K562 (cell line): ENCODE data around the gene SLC4A2. TPM values are rescaled to one million over a fixed set of nuclear protein-coding genes. Genes with fewer than 3 reads are reported as not detected.
A peak's percentile ranks its signal among the peaks of the same experiment; 100 is the strongest.

ENCODE experiments used
- FOXP1 ChIP-seq: sonication (generic); formaldehyde crosslinking; IDR thresholded peaks from 2 replicates; pipeline ENCODE4 v1.8.0; 2022; ENCODE audit warnings: mild to moderate bottlenecking, missing genetic modification reagents
- GTF2F1 ChIP-seq: IDR thresholded peaks from 2 replicates; pipeline ENCODE4 v1.6.1; 2011; ENCODE audit warnings: low read depth, low read length, improper control_type of control experiment
- HEY1 ChIP-seq: fragments of 250-450 bp; sonication (Bioruptor Pico); IDR thresholded peaks from 2 replicates; pipeline ENCODE4 v1.5.0; 2020; ENCODE audit warnings: mild to moderate bottlenecking, moderate library complexity, borderline replicate concordance
- HNRNPL ChIP-seq: fragments of 200-400 bp; formaldehyde crosslinking; IDR thresholded peaks from 2 replicates; pipeline ENCODE4 v1.6.1; 2017; ENCODE audit warnings: low read depth, mild to moderate bottlenecking, low read length
- ILK ChIP-seq: fragments of 450-650 bp; IDR thresholded peaks from 2 replicates; pipeline ENCODE4 v1.6.1; 2016; ENCODE audit warnings: missing genetic modification characterization, low read depth, mild to moderate bottlenecking, missing compliant biosample characterization, moderate library complexity, borderline replicate concordance
- MAFF ChIP-seq: IDR thresholded peaks from 2 replicates; pipeline ENCODE4 v1.6.1; 2012; ENCODE audit warnings: low read length, improper control_type of control experiment
- MAFG ChIP-seq: fragments of 450-650 bp; conservative IDR thresholded peaks from 2 replicates; pipeline ENCODE4 v1.6.1; 2016; ENCODE audit warnings: missing genetic modification characterization, missing compliant biosample characterization
- NBN ChIP-seq: fragments of 450-650 bp; IDR thresholded peaks from 2 replicates; pipeline ENCODE4 v1.6.1; 2016; ENCODE audit warnings: low read depth, mild to moderate bottlenecking
- SIX5 ChIP-seq, 2 experiments: IDR thresholded peaks; 2 replicates each; pipeline ENCODE4 v1.6.1; 2011; ENCODE audit warnings: low read length in 2 of 2, borderline replicate concordance in 1 of 2, low read depth in 1 of 2, mild to moderate bottlenecking in 1 of 2, moderate library complexity in 1 of 2; ENCODE audit not compliant: insufficient read depth in 1 of 2
- TAL1 ChIP-seq: fragments of 450-650 bp; IDR thresholded peaks from 2 replicates; pipeline ENCODE4 v1.6.1; 2016; ENCODE audit warnings: mild to moderate bottlenecking
- ZNF217 ChIP-seq: sonication (generic); formaldehyde crosslinking; IDR thresholded peaks from 2 replicates; pipeline ENCODE4 v1.8.0; 2022; ENCODE audit warnings: mild to moderate bottlenecking, missing genetic modification reagents
- ZNF584 ChIP-seq: fragments of 200-800 bp; sonication (Bioruptor generic); IDR thresholded peaks from 2 replicates; pipeline ENCODE4 v1.6.1; 2016; ENCODE audit warnings: low read depth, mild to moderate bottlenecking, missing genetic modification characterization, missing compliant biosample characterization
- polyA plus RNA-seq, 8 experiments: library from polyadenylated mRNA; depleted of rRNA in 4 of 8; stranded (reverse) in 5 of 8; unstranded in 3 of 8; fragments of >200 nt; fragmentation: Nextera tagmentation in 2 of 8; fragmentation: Illumina TruSeq in 1 of 8; extraction: Ambion mirVana in 2 of 8; extraction: Trizol in 1 of 8; gene quantifications; 2 replicates each; pipeline versions ENCODE4 v1.2.1 to v1.2.3, GENCODE V29; 2011 to 2014; ENCODE audit warnings: inconsistent platforms in 1 of 8, missing spikeins in 1 of 8
- total RNA-seq, 7 experiments: library from RNA; depleted of rRNA in 6 of 7; stranded (reverse); fragments of >200 nt in 6 of 7; fragmentation: Illumina TruSeq in 2 of 7; extraction: Trizol in 2 of 7; gene quantifications; 2 replicates each; pipeline versions ENCODE4 v1.2.1 to v1.2.3, GENCODE V29; 2011 to 2021; ENCODE audit warnings: low replicate concordance in 1 of 7
- TF ChIP-seq, protein P1 (sequence below): sonication (generic); formaldehyde crosslinking; IDR thresholded peaks from 2 replicates; pipeline ENCODE4 v1.4.0; 2020; ENCODE audit warnings: mild to moderate bottlenecking, missing genetic modification reagents
- TF ChIP-seq, protein P2 (sequence below): sonication (generic); formaldehyde crosslinking; IDR thresholded peaks from 2 replicates; pipeline ENCODE4 v1.9.0; 2022; ENCODE audit warnings: mild to moderate bottlenecking, missing genetic modification reagents
- TF ChIP-seq, protein P3 (sequence below), 2 experiments: fragments of 450-650 bp; IDR thresholded peaks; 2 replicates each; pipeline ENCODE4 v1.6.1; 2016; ENCODE audit warnings: mild to moderate bottlenecking in 2 of 2, borderline replicate concordance in 1 of 2, low read depth in 1 of 2, moderate library complexity in 1 of 2
- TF ChIP-seq, protein P4 (sequence below): sonication (generic); formaldehyde crosslinking; IDR thresholded peaks from 2 replicates; pipeline ENCODE4 v1.5.0; 2020; ENCODE audit warnings: missing genetic modification reagents

SLC4A2 gene
- total and polyA plus RNA-seq, 9 of the 15 experiments (the other 6 are each of a cell fraction or from before 2014, with no cell fraction given), result 11.4 to 375 (median 130) TPM

DNA sequence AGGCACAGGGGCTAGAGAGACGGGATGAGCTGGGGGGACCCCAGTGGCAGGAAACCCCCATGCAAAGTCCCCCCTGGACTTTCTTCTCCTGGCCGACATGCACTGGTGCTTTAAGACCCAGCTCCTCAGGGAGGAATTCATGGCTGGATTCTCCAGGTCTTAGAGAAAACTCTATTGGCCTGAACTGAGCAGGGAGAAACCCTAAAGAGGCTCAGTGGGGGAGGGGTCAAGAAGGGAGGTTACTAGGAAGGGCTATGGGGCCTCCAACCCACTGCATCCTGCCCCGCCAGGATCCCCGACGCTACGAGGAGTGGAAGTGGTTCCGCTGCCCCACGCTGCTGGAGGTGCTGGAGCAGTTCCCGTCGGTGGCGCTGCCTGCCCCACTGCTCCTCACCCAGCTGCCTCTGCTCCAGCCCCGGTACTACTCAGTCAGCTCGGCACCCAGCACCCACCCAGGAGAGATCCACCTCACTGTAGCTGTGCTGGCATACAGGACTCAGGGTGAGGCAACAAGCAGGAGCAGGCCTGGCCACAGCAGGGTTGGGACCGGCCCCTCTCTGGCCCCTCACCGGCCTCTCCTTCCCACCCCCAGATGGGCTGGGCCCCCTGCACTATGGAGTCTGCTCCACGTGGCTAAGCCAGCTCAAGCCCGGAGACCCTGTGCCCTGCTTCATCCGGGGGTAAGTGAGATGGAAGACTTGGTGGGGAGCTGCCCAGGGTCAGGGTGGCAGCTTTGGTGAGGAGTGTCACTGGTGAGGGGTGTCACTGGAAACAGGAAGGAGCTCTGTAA is 48.9 kb upstream of the SLC4A2 start (continued):
- TF ChIP-seq, protein P1, sequence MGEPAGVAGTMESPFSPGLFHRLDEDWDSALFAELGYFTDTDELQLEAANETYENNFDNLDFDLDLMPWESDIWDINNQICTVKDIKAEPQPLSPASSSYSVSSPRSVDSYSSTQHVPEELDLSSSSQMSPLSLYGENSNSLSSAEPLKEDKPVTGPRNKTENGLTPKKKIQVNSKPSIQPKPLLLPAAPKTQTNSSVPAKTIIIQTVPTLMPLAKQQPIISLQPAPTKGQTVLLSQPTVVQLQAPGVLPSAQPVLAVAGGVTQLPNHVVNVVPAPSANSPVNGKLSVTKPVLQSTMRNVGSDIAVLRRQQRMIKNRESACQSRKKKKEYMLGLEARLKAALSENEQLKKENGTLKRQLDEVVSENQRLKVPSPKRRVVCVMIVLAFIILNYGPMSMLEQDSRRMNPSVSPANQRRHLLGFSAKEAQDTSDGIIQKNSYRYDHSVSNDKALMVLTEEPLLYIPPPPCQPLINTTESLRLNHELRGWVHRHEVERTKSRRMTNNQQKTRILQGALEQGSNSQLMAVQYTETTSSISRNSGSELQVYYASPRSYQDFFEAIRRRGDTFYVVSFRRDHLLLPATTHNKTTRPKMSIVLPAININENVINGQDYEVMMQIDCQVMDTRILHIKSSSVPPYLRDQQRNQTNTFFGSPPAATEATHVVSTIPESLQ (CRISPR knock-in tag), result peak; percentile 84; the same call in 1 of the 2 replicates
- TF ChIP-seq TAL1, result no peak
- TF ChIP-seq, protein P2, sequence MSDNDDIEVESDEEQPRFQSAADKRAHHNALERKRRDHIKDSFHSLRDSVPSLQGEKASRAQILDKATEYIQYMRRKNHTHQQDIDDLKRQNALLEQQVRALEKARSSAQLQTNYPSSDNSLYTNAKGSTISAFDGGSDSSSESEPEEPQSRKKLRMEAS (CRISPR knock-in tag), result peak; percentile 82
- no peak for TF ChIP-seq MAFG
- TF ChIP-seq ZNF584 (CRISPR knock-in tag), result no peak
- no peak for TF ChIP-seq ILK (tag)
- no peak for TF ChIP-seq FOXP1
- no peak for TF ChIP-seq HEY1 (CRISPR knock-in tag)
- TF ChIP-seq ZNF217 (CRISPR knock-in tag), result no peak
- no peak for TF ChIP-seq SIX5 (IDR thresholded peaks at IDR 0.05; ENCODE audit: borderline replicate concordance in 1 of 2, insufficient read depth in 1 of 2, low read depth in 1 of 2, low read length in 2 of 2)
- peak; percentile 48; the same call in 1 of the 2 replicates for TF ChIP-seq NBN
- TF ChIP-seq GTF2F1, result no peak; the same call in 1 of the 2 replicates
- TF ChIP-seq HNRNPL, result no peak
- no peak for TF ChIP-seq MAFF
- TF ChIP-seq, protein P3, sequence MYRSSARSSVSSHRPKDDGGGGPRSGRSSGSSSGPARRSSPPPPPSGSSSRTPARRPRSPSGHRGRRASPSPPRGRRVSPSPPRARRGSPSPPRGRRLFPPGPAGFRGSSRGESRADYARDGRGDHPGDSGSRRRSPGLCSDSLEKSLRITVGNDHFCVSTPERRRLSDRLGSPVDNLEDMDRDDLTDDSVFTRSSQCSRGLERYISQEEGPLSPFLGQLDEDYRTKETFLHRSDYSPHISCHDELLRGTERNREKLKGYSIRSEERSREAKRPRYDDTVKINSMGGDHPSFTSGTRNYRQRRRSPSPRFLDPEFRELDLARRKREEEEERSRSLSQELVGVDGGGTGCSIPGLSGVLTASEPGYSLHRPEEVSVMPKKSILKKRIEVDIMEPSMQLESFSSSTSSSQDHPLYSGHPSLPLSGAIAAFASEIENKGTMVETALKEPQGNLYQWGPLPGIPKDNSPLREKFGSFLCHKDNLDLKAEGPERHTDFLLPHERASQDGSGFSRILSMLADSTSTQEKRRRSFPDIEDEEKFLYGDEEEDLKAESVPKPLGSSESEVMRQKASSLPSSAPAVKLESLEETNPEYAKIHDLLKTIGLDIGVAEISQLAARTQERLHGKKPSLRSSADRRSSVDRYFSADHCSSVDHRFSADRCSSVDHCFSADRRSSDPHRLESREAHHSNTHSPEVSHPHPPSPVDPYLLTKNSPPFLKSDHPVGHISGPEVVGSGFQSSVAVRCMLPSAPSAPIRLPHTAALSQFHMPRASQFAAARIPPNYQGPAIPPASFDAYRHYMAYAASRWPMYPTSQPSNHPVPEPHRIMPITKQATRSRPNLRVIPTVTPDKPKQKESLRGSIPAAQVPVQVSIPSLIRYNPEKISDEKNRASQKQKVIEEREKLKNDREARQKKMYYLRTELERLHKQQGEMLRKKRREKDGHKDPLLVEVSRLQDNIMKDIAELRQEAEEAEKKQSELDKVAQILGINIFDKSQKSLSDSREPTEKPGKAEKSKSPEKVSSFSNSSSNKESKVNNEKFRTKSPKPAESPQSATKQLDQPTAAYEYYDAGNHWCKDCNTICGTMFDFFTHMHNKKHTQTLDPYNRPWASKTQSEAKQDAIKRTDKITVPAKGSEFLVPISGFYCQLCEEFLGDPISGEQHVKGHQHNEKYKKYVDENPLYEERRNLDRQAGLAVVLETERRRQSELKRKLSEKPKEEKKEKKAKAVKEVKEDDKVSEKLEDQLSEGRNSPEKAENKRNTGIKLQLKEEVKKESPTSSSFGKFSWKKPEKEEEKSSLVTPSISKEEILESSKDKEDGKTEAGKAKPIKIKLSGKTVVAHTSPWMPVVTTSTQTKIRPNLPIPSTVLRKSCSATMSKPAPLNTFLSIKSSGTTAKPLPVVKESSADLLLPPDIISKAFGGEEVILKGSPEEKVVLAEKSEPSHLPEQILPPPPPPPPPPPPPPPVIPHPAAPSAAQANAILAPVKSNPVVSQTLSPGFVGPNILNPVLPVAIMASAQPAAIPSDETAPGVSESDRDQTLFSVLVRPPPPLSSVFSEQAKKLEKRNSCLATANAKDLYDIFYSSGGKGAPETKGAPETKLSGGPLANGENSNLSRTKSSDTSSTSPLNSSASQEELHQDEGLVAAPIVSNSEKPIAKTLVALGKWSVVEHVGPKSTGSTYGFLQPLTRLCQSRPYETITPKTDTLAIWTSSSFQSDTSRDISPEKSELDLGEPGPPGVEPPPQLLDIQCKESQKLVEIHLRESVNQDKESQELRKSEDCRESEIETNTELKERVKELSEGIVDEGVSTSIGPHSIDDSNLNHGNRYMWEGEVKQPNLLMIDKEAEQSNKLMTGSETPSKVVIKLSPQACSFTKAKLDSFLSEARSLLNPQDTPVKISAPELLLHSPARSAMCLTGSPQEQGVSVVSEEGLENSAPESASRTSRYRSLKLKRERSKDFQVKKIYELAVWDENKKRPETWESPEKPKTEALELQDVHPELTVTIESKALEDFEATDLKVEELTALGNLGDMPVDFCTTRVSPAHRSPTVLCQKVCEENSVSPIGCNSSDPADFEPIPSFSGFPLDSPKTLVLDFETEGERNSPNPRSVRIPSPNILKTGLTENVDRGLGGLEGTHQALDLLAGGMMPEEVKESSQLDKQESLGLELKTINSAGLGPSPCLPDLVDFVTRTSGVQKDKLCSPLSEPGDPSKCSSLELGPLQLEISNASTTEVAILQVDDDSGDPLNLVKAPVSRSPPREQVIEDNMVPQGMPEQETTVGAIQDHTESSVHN (IDR thresholded peaks at IDR 0.05; ENCODE audit: borderline replicate concordance in 1 of 2, low read depth in 1 of 2), result no peak
- TF ChIP-seq, protein P4, sequence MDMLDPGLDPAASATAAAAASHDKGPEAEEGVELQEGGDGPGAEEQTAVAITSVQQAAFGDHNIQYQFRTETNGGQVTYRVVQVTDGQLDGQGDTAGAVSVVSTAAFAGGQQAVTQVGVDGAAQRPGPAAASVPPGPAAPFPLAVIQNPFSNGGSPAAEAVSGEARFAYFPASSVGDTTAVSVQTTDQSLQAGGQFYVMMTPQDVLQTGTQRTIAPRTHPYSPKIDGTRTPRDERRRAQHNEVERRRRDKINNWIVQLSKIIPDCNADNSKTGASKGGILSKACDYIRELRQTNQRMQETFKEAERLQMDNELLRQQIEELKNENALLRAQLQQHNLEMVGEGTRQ (CRISPR knock-in tag), result no peak
